Epithelial cell of prostate (primary cell): Measurements from ENCODE around the gene KLK13.

ENCODE experiments used
- DNase-seq: peaks from one replicate; pipeline ENCODE4 v3.0.0-alpha.2; 2011; ENCODE audit warnings: low read depth, low spot score
- H3K27ac ChIP-seq: fragments of 450-650 bp; 2 replicates; pipeline ENCODE4 v1.5.1; 2017; ENCODE audit warnings: mild to moderate bottlenecking

Gene KLK13, protein sequence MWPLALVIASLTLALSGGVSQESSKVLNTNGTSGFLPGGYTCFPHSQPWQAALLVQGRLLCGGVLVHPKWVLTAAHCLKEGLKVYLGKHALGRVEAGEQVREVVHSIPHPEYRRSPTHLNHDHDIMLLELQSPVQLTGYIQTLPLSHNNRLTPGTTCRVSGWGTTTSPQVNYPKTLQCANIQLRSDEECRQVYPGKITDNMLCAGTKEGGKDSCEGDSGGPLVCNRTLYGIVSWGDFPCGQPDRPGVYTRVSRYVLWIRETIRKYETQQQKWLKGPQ

DNA sequence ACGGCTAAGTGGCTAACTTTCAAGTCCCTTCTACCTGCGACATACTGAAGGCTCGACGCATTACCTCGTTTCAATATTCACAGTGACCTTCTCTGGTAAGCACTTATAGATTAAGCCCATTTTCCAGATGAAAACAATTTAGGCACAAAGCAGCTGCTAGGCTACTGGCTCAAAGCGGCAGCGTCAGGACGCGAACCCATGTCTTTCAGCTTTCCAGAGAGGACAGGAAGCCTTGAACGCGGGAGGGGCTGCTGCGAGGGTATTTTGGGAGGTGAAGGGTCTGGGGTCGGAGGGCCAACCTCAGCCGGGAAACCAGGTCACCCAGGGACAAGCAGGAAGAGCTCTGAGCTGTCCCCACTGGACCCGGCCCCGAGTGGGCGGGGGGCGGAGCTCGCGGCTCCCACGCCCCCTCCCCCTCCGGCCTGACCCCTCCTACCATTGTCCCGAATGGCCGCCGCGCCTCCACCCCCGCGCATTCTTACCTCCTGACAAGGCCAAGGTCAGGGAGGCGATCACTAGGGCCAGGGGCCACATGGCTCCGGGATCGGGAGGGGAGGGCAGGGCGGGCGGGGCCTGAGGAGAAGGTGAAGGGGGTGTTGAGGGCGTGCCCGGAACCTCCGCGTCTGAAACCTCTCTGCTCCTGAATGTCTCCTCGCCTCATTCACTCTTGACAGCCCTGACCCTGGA, at the start of gene KLK13:
KLK13 (minus strand) TSS at position 559 of the 687 bp plus-strand sequence; CDS start at position 534, 25 bp downstream.
- DNase-seq = no peak
- peak within 1 kb of the TSS; percentile 8 for H3K27ac ChIP-seq

DNA sequence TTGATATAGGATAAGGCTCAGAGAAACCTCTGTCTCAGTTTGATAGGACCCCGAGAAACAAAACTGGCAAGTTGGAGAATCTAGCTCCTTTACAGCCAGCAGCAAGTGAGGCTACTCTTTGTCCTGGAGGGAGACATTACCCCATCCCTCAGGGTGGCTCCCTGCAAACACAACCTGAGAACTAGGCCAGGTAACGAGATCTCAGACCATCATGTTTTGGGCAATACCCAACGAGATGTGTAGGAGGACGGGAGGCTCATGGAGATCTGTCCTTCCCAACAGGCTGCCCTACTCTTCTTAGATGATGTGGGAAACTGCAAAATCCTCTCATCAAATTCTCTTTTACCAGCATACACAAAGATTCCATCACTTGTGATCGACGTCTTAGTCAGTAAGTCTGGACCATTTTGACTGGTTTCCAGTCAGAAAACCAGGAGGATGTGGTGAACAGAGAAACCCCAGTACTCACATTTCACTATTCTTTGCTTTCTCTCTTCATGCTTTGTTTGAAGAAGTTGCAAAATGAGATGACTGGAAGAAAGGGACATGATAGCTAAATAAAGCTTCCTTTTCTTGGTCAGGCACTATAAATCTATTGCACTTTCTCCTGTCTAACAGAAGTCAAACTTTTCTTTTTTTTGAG, 49.3 kb upstream of the KLK13 start:
- no peak for DNase-seq
- H3K27ac ChIP-seq = no peak overlapping the region

DNA sequence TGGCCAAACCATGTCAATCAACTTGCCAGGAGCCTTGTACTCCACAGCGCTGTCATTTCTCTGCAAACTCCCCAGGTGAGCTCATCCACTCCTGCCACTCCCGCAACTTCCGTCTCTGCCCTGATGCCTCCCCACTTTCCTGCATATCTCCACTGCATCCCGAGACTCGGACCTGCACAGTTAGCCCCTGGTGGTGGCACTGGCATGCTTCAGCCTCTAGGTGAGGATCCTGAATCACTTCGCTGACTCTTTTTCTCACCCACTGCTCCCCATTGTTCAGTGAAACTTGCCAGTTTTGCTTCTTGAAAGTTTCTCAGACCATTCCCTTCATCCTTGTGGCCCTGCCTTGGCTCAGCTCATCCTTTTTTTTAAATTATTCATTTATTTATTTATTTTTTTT, 46.7 kb upstream of the KLK13 start:
- no peak overlapping the region for H3K27ac ChIP-seq
- DNase-seq = no peak

DNA sequence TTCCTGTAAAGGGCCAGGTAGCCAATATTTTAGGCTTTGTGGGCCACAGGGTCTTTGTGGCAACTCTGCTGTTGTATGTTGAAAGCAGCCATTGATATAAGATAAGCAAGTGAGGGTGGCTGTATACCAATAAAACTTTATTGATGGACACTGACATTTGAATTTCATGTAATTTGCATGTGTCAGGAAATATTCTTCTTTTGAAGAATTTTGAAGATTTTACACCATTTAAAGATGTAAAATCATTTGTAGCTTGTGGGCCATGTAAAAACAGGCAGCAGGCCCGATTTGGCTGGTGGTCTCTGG, 45.7 kb upstream of the KLK13 start:
- DNase-seq = no peak
- no peak overlapping the region for H3K27ac ChIP-seq

DNA sequence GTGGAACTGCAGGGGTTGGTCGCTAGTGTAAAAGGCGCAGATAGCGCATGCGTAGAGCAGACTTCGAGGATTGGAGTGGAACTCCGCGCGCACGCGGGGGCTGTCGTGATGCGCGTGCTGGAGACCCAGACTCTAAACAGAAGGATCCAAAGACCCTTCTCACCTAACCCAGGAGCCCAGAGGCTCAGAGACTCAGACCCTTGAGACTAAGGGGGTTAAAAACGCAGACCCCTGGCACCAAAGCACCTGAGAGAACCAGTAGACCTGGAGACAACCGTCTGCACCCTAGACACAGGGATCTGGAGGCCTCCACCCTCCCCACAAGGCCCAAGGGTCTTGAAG, 43.9 kb upstream of the KLK13 start:
- no peak overlapping the region for H3K27ac ChIP-seq
- DNase-seq = no peak

DNA sequence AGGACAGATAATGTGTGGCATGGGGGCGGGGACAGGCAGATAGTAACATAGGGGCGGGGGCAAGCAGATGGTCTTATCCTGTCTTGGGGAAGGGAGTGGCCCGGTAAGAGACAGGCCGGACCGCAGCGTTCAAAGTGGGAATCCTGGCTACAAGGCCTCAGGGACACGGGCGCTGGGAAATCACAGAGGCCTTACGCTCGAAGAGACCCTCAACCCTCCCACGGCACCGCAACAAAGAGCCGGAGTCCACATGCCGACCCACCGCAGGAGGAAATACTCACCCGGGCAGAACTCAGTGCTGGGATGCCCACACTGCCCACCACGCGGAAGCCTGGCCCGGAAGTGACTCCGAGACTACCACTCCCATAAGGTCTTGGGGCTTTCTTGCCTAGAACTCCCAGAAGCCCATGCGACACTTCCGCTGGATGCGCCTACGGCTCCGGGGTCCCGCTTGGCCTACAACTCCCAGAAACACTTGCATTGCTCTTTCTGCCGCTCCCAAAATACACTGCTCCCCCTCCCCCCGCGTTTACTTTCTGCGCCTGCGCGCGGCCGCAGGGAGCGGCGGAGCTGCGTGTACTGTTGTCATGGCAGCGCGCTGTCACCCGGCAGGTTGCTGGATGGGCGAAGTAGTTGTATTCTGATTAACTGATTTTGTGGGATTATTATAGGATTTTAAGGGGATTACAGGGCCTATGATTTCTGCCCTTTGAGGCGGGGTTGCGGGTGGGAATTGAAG, 43.3 kb upstream of the KLK13 start, which contains the start of gene CTU1:
CTU1 (minus strand) TSS at position 344 of the 739 bp plus-strand sequence. CDS start 3,840 bp downstream, outside the sequence.
- H3K27ac ChIP-seq = peak within 1 kb of the TSS; percentile 45
- DNase-seq = peak; percentile 98

DNA sequence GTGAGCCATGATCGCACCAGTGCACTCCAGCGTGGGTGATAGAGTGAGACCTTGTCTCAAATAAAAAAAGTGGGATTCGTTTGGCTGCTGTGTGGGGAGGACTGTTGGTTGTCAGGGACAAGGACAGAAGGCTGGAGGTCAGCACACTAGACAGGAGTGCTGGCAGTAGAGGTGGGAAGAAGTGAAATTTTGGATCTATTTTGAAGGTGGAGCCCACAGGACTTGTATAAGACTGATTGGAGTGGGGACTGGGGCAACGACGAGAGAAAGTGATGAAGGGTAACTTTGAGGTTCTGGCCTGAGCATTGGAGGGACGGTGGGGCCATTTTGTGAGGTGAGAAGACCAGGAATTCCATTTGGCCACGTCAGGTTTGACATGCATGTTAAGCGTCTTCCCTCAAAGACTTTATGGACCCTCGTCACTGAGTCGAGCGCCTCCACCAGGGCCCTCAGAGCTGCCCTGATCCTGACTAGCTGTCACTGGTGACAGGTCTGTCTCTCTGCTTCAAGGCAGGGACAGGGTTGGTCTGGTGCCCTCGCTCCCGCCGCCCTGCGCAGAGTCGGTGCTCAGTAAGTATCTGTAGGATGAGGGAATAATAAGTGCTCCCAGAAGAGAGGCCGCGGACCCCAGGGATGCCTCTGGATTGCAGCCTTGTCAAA, 42.6 kb upstream of the KLK13 start:
- peak overlapping the region; percentile 45 for H3K27ac ChIP-seq
- DNase-seq = no peak

DNA sequence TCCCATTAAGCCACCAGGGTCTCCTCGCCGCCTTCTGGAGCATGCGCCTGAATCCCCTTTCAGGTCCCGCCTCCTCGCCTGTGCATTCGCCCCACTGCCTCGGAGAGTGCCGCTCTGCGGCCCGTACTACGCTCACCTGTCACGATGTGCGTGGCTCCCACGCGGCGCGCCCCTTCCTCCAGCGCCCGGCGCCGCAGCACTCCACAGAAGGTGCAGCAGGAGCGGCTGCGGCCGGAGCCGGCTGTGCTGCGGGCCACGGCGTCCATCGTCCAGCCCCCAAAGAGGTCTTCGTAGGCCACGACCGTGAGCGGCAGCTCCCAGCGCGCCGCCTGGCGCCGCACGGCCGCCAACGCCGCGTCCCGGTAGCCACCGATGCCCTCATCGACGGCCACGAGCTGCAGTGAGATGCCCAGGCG, 39.0 kb upstream of the KLK13 start:
- H3K27ac ChIP-seq = no peak overlapping the region
- no peak for DNase-seq

DNA sequence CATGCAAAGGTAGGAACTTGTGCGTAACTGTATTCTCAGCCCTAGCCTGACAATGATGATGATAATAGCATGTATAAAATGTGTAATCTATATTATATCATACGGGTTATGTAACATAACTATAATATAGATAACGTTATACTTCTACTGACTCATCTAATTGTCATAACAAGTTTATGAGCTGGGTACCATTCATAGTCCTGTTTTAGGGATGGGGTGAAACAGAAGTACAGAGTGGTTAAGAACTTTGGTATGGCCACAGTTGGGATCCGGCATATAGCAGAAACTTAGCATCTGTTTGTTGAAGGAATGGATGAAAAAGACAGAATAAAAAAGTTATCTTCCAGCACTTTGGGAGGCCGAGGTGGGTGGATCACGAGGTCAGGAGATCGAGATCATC, 38.1 kb upstream of the KLK13 start:
- DNase-seq = no peak
- no peak overlapping the region for H3K27ac ChIP-seq

DNA sequence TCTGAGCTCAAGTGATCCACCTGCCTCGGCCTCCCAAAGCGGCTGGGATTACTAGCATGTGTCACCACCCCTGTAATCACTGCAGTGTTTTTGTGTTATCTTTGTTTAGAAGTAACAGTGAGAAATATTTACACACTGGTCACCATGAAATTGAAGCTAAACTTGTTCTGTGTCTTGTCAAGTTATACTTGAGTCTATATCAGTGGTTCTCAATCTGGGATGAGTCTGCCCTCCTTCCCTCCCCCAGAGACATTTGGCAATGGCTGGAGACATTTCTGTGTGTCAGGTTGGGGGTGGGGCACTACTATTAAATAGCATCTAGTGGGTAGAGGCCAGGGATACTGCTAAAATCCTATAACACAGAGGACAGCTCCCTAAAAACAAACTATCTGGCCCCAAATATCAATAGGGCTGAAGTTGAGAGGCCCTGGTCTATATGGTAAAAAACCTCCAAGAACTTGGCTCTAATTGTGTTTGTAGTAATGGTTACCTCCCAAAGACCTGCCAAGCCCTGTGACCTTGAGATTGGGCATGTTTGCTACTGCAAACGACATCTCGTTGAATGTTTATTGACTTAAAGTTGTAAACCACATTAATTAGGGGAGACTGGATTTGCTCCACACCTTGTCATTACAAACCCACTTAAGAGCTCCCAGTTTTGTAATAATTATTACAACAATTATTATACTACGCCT, 36.4 kb upstream of the KLK13 start:
- DNase-seq = no peak

DNA sequence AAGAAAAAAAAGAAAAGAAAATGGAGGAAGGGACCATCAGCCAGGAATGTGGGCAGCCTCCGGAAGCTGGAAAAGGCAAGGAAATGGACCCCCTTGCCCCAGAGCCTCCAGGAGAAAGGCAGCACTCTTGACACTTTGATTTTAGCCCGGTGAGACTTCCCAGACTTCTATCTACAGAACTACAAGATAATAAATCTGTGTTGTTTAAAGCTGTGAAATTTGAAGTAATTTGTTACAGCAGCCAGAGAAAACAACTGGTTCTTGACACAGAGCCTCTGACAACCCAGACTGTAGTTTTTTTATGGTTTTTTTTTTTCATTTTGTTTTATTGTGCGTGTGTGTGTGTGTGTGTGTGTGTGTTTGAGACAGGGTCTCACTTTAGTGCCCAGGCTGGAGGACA, 35.7 kb upstream of the KLK13 start:
- H3K27ac ChIP-seq = no peak overlapping the region
- no peak for DNase-seq

More for the DNA sequence above, 36.4 kb upstream of the KLK13 start:
- no peak overlapping the region for H3K27ac ChIP-seq

DNA sequence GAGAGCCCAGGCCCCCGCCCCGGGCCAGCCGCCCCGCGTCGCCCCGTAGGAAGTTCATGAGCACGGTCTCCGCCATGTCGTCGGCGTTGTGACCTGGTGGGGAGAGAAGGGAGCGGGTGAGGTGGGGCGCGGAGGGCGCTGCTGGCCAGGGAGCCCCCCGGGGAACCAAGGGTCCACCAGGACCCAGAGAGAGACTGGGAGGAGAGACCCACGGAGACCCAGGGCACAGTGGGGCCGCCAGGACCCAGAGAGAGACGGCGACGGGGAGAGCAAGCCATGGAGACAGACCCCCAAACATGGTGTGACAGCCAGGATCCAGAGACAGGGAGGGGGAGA, 34.1 kb upstream of the KLK13 start:
- no peak overlapping the region for H3K27ac ChIP-seq
- no peak for DNase-seq

DNA sequence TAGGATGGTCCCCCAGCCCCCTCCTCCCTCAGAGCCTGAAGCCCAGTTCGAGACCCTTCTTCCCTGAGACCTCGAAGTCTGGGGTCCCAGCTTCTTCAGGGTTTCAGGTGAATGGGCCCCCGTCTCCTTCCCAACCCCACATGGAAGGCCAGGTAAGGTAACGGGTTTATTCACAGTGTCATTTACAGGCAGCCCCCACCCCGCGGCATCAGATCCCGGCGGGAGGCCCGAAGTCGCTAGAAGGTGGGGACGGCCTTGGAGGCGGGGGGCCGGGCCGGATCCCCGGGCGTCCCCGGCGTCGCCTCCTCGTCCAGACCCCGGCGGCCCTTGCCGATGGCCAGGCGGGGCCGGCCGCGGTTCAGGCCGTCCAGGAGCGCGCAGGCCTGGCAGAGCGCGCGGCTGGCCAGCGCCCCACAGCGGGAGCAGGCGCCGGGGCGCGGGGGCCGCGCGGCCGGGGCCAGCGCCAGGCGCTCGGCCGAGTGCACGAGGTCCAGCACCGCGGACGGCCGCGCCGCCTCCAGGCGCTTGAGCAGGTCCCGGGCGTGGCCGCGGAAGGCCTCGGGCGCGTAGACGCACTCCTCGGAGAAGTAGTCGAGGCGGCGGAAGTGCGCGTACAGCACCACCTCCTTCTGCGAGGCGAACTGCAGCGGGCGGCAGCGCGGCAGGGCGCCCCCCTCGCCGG, 33.6 kb upstream of the KLK13 start:
- no peak overlapping the region for H3K27ac ChIP-seq
- no peak for DNase-seq

DNA sequence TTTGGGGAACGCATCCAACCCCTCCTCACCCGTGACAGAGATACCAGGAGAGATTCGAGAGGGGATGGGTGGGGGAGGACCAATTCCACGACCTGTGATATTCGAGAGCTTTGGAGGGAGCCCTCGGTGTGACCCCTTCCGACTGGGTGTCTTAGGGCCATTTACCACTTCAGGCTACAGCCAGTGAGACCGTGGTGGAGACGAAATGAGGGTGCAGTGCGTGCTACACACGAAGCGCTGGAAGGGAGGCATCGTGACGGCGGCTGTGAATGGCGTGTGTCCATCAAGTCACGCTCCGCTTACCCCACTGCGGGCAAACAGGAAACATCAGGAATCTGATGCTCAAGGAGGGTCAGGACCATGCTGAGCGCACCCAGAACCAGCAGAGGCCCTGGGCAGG, 32.9 kb upstream of the KLK13 start:
- DNase-seq = no peak
- H3K27ac ChIP-seq = no peak overlapping the region

DNA sequence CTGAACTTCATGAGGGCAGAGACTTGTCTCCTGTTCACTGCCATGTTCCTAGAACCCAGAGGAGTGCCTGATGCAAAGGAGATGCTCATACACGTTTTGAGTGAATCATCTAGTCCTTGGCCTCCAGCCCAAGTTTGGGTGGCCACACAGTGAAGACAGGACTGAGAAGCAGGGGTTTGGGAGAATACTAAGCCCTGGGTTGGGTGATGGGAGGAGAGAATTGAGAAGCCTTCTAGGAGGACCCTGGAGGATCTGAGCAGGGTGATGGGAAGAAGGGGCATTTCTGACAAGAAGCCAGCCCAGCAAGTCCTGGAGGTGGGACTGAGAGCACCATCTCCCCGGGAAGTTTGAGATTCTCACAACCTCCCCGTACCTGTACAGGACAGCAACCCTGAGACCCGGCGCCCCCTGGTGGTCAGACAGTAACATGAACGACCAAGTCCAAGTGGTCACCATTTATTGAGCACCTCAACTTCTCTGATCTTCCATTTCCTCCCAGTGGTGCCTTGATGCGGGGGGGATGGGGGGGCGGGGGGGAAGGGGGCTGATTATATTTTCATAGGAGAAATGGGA, 32.4 kb upstream of the KLK13 start:
- peak; percentile 66 for DNase-seq
- H3K27ac ChIP-seq = peak overlapping the region; percentile 68

DNA sequence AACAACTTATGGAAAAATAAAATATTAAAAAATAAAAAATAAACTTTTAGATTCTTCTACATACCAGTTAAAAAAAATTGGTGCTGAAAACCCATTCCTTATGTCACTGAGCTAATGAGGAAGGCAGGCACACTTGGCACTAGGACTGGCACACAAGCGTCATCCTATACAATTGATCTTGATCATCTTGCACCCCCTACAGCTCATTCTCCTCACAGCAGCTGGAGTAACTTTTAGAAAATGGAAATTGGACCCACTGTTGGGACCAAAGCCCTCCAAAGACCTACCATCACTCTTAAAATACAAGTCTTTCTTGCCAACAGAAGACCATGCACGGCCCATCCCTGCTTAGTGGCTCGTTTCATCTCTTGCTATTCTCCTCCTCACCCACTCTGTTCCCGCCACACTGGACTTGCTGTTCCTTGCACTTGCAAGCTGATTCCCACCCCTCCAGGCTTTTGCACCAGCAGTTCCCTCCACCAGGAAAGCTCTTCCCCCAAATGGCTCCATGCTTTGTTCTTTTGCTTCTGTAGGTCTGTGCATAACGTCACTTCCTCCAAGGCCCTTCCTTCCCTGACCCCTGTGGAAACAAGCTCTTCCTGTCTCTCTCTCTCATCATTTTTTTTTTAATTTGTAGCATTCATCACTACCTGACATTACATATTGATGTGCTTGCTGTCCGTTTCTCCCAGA, 31.7 kb upstream of the KLK13 start:
- DNase-seq = no peak
- peak overlapping the region; percentile 68 for H3K27ac ChIP-seq

DNA sequence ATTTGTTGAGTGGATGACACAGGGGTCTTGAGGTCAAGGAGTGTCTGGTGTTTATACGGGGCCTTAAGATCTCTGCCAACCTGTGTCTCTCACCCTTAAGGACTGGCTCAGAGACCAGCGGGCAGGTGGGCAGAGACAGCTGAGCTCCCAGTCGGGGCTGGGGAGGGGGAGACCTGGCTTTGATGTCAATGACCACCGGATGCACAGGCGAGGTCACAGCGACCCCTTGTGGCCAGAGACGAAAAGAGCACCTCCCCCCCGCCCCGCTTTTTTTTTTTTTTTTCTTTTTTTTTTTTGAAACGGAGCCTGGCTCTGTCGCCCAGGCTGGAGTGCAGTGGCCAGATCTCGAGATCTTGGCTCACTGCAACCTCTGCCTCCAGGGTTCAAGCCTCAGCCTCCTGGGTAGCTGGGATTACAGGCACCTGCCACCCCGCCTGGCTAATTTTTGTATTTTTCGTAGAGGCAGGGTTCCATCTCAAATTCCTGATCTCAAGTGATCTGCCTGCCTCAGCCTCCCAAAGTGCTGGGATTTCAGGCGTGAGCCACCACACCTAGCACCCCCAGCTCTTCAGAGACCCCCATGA, 29.9 kb upstream of the KLK13 start:
- no peak for DNase-seq
- H3K27ac ChIP-seq = peak overlapping the region; percentile 81
